ENCODE measurements around the gene FGGY.
"Not testable (repeated sequence)": the region's sequence is repeated elsewhere in the genome, so short reads cannot be mapped to it uniquely, and the experiment has no call there.

The FGGY gene

DNA sequence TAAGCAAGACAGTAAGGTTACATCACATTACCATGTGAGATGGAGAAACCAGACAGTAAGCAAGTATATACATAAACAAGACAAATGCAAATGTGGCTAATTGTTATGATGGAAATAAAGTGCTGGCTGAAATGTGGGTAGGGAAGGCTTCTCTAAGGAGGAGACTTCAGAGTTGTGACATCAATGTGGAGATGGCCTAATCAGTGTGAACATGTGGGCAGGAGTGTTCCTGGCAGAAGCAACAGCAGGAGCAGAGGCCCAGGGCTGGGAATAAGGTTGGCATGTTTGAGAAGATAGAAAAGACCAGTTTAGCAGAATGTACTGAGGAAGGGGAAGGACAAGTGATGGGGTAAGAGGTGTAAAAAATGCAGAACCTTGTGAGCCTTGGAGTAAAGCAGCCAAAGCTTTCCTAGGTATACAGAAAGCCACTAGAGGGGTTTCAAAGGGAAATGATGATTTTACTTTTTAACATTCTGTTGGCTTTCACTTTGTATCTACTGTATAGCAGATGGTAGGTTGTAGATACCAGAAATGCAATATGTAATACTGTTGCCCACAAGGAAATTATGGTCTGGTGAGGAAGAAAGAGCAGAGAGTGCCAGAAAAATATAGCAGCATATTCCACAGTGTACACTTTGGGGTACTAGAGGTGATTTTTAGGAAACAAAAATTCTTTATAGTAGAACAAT, 197.4 kb downstream of the FGGY start:
- no peak for DNase-seq

DNA sequence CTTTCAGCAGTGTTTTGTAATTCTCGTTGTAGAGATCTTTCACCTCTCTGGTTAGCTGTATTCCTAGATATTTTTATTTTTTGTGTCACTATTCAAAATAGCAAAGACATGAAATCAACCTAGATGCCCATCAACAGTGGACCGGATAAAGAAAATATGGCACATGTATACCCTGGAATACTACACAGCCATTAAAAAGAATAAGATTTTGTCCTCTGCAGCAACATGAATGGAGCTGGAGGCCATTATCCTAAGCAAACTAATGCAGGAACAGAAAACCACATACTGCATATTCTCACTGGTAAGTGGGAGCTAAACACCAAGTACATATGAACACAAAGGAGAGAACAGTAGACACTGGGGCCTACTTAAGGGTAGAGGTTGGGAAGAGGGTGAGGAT, 199.3 kb downstream of the FGGY start:
- not testable (repeated sequence) for DNase-seq

DNA sequence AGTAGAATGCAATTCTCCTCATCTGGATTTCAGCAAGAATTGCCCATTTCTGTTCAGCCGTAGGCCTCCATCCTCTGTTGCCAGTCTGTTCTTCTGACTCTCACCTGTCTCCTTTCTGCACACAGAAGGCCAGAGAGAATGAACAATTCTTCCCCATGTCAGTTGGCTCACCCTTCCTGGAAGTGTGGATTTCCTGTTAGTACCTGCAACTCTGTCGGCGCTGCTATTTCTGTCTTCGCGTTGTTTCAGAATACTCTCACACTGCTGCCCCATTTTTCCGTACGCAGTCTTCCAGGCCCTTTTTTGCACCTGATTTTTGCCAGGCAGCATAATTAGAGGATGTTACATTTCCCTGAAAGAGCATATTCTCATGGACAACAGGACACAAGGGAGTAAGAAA, 200.7 kb downstream of the FGGY start:
- DNase-seq: no peak

DNA sequence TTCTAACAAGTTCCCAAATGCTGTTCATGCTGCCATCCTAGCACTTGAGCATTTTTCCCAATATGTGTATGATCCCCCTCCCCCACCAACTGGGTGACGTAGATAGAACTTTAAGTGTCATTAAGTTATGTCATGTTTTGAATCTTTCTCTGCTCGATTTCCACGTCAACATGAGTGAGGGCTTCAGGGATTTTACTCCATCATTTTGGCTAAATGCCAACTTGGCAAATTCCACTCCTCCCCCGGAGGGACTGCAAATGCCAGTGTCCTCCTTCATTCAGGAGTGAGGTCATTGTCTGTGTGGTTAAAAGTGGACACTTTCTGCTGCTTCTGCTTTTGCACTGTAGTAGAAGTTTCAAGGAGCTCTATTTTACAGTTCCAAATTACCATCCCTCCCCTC, 201.7 kb downstream of the FGGY start:
- no peak for DNase-seq

DNA sequence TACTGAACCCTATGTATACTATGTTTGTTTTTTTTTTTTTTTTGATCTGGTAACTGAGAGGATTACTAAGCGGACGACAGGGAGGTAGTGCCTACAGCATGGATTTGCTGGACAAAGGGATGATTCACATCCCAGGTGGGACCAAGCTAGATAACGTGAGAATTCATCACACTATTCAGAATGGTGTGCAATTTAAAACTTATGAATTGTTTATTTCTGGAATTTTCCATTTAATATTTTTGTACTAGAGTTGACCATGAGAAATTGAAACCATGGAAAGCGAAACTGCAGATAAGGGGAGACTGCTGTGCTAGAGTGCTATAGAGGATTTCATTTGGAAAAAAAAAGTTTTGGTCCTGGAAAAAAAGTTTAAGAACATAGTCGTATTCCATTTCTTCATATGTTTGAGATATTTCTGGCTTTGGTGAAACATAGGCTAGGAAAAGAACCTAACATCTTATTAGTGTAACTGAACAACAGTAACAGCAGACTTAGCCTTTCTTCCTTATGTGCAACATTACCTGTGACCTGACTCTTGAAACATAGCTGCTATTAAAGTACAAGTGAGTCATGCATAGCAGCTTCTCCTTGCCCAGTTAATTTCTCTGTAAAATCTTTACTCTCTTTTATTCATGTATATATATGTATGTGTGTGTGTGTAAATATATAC, 202.5 kb downstream of the FGGY start:
- DNase-seq: no peak

DNA sequence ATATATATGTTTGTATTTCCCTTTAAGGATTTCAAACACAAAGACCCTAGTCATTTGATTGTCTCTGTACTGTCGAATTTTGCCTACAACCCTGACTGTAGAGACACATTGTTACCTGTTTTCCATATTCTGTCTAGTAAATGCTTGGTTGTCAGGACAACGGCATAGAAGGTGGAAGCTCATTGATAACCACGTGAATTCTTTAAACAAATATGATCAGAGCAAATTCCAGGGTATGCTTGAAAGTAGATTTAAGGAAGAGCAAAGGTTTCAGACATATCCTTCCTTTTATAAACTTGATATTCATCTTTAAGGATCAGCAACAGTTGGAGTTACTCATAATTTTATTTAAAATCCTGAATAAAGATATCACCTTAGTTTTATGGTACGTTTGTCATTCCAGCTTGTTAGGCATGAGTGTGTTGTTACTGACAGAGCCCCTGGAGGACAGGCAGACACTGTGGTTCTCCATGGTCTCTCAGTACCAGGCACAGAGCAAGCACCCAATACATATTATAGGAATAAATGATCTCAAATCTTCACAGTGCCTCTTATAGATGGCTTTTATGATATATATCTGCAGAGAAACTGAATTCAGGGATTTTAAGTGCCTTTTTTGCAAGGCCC, 203.2 kb downstream of the FGGY start:
- DNase-seq: no peak

DNA sequence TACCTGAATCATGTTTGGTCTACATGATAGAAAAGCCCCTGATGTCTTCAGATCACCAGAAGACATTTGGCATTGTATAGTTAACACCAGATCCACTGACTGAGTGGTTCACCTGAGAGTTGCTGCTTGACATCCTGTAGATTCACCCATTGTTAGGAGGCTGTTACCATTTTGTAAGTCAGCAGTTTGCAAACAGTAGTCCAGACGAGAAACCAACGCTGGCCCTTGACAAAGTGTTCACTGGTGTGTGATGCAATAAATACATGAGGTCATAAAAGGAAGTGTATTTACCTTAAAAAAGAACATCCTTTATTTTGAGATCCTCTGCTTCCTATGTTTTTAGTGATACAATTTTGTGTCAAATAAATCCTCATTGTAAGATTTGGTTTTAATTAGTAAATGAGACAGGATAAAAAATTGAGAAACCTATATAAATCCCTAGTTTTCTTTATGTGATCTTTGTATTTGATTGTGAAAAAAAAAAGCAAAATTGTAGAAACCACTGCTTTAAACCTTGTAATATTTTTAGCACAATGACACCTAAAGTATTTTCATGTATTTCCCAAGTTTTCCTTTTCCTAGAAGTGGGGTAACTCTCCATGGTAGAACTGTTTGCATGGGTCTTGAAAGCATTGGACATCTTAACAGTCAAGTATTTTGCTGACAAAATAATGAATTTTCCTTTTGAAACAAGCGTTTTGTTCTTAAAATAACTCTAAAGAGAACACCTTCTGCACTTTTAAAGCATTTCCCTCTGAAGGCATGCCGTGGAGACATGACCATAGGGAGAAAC, 204.3 kb downstream of the FGGY start:
- DNase-seq: no peak

DNA sequence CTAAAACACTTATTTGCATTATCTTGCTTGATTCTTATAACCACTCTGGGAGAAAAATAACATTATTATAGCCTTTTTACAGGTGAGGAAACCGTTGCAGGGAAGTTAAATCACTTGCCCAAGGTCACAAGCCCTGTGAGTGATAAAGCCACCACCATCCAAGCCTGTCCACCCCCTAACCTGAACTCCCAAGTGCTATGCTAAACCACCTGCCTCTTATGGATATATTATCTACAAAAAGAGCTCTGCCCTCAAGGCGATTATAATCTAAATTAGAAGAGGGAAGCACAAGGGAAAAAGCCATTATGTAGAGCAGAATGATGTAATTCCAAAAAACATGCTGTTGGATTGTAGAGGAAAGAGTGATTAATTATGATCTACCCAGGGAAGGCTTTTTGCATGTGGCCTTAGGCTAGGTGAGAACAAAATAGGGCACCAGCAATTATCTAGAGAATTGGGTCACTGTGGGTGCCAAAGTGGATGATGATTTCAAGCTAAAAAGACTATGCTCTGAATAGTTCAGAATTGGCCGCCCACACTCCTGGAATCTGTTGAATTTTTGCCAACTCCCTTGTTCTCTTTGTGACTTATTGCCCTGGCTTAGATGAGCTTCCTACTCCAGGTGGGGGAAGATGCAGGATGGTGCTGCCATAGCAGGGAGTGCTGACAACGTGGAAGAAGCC, 205.3 kb downstream of the FGGY start:
- DNase-seq: no peak

DNA sequence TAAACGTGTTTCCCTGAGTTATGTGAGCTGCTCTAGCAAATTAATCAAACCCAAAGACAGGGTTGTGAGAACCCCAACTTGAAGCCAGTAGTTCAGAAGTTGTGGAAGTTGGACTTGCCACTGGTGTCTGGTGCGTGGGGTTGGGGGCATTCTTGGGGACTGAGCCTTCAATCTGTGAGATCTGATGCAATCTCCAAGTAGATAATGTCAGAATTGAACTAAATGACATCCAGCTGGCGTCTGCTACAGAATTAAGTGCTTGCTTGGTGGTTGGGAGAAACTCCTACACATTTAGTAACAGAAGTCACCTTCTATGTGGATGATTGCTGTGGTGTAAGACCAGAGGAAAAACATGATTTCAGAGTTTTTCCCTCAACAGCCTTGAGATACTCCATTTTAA, 207.4 kb downstream of the FGGY start:
- DNase-seq: no peak

DNA sequence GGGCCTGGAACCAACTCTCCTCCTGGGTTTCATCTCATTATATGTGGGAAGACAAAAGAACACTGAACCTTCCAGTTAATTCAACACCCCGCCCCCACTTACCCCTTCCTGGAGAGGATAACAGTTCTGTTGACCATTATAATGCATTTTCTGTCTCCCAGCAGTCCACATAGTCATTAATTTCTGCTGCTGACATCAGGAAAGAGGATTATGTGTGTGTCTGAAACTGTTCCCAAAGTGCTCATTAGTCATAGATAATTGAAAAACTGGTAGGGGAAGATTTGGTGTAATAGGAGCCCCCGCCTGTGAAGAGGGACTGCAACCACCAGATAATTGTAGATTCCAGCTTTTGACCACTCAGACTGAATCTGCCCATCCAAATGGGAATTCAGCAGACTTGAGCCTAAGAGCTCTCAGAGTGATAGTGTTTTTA, 208.7 kb downstream of the FGGY start:
- no peak for DNase-seq

DNA sequence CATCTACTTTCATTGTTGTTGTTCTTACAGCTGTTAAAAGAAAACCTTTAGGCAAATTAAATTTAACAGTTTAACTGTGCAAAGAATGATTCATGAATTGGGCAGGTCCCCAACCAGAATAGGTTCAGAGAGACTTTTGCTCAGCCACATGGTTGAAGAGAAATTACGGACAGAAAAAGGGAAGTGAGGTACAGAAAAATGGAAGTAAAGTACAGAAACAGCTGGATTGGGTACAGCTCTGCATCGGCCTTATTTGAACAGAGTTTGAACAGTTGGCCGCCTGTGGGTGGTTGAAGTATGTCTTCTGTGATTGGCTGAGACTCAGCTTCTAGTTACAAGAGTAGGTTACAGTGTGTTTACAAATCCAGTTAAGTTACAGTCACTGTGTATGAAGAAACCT, 210.1 kb downstream of the FGGY start:
- no peak for DNase-seq

DNA sequence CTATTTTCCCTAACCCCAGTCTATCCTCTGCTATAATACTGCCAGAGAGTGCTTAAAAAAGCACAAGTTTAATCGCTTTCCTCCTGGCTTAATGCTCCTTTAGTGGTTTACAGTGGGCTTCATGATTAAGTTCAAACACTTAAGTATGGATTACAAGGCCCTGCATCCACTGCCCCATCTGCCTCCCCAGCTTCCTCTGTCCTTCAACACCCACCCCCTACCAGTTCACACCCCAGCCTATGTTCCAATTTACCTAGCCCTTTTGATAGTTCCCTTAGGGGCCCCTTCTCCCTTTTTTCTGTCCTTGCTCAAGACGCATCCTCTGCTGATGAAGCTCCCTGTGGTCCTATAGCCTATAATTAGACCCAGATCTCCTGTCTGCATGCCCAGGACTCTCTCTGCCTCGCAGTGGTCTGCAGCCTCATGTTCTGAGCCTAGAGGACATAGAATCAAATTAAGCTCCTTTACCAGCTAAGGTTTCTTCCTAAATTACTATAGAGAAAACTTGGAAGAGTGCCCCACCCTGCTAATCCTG, 212.5 kb downstream of the FGGY start:
- no peak for DNase-seq

DNA sequence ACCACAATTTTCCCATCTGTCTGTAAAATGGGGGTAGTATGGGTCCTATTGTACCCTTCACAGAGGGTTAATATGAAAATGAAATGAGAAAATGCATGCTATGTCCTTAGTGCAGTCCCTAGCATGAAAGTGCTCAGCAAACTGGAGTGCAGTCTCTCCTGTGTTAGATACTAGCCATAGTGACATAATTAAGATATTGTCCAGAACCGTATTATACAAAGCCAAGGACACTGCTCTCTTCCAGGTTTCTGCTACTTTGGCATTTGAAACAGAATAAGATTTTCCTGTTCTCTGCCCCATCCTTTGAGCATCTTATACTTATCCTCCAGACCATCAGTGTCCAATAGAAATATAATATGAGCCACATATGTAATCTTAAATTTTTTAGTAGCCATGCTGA, 213.4 kb downstream of the FGGY start:
- no peak for DNase-seq

DNA sequence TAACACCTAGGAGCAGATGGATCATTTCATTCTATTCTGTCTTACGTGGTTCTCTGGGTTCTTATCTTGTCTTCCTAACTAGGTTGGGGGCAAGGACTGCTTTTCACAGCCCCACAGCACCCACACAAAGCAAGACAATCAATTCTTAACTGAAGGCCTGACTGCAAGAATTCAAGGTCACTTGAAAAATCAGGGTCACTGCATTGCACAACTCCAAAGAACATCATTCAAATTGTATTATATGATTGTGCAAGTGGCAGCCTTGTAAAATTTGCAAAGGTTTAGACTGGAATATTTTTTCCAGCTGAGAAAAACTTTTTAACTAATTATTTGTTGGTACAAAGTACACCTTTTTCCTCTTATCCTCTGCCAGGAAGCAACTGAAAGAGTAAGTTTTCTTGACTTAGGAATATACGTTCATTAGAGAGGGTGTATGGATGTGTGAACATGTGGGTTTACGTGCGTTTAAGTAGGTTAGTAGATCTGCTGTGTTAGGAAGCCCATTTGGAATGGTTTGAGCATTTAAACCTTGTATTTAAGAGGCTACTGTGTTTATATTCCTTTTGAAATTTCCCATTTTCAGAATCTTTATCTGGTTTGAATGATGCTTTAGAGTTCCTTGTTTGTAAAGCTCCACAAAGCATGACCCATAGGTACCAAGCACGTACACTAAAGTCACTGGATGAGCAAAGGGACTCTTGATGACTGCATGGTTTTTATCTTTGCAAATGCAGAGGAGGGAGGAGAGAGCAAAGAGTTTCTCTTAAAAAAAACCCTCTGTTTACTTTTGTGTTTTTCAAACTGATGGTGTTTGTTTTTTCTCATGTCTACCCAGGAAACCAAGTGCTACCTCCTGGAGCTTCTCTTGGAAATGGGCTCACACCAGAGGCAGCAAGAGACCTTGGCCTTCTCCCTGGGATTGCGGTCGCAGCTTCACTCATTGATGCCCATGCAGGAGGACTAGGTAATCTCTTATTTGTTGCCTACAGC, 214.9 kb downstream of the FGGY start:
- DNase-seq: no peak

DNA sequence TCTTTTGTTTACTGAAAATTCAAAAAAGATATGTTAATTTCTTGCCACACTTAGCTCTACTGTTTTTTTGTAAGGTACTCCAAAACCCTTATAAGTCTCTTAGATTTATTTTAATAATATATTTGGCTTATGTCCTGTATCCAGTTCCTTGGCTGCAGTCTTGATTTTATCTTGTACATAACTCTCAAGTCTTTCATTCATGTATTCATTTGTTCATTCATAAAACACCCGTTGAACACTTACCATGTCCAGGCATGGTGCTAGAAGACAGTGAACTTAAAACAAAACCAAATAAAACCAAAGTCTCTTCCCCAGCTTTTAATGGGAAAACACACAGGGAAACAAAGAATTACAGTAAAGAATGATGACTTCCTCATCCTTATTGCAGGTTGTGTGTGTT, 215.8 kb downstream of the FGGY start:
- DNase-seq: no peak

DNA sequence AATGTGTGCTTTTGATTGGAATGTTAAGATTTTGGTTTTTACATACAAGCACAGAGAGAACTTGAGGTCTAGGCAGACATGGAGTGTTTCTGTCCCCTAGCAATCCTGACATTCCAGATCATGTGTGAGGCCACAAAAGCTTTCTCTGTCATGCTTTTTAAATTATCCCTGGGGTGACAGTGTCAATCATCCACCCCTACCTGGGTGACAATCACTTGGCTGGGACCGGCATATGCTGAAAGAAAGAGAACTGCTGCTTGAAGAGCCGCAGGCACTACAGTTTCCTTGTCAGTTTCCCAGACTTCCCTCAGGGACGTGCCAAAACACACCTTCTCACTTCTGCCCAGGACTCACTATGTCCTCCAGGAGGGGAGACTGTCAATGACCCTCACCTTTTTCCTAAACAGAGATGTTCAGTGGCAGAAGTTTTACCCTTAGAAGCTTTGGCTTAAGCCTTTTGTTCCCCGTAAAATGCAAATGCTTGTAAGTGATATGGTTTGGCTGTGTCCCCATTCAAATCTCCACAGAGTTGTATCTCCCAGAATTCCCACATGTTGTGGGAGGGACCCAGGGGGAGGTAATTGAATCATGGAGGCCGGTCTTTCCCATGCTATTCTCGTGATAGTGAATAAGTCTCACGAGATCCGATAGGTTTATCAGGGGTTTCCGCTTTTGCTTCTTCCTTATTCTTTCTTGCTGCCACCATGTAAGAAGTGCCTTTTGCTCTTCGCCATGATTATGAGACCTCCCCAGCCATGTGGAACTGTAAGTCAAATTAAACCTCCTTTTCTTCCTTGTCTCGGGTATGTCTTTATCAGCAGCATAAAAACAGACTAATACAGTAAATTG, 217.4 kb downstream of the FGGY start:
- DNase-seq: no peak

DNA sequence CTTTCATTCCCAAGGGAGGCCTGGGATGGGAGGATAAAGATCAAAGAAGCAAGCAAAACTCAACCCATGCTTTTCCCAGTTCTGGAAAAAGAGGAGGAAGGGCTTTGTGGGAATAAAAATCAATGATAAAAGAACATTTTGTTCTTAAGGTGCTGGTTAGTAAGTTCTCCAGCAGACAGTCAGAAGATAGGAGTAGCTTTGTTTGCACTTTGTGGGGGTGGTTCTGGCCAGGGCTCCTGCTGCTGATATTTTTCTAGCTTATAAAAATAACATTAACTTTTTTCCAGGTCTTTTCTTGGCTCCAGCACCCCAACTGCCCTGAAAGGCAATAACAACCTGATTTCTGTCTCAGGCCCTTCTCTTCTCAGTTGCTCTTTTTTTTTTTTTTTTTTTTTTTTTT, 220.0 kb downstream of the FGGY start:
- no peak for DNase-seq

DNA sequence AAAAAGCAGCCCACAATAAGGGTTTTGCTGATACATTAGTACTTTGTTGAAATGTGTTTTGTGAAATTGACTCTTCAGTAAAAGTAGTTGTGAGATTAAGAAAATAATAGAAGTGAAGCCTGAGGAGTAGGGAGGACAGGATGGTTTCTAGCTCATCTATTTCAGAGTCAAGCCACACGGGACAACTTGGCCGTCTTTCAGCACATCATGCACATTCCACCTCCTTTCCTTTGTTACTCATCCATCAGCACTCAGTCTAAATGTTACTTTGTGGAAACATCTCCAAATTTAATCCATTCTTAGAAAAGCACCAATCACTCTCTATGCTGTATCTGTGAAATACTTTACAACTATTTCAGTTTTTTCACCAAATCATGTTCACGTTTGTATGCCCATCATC, 223.3 kb downstream of the FGGY start:
- no peak for DNase-seq

DNA sequence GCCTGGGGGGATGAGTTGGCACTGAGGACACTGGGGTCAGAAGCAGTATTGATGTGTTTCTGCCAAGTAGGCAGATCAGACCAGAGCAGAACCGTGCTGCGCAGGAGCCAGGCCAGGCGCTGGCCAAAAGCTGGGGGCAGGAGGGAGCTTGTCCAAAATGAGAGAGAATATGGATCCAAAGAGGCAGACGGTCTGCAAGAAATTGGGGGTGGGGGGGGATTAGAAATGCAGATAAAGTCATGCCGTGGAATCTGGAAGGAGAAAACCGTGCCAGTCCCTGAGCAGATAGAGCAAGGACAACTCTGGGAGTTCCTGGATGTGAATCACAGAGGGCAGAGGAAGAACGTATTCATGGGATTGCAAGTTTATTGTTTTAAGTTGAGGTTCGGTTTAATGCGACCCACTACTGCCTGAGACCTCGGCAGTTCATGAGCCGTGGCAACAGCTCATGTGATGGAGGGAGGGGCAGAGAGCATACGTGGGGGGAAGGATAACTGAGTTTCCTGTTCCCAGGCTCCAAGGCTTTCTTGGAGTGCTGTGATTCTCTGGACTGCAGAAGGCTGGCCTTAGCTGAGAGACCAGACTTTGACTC, 224.0 kb downstream of the FGGY start:
- no peak for DNase-seq

DNA sequence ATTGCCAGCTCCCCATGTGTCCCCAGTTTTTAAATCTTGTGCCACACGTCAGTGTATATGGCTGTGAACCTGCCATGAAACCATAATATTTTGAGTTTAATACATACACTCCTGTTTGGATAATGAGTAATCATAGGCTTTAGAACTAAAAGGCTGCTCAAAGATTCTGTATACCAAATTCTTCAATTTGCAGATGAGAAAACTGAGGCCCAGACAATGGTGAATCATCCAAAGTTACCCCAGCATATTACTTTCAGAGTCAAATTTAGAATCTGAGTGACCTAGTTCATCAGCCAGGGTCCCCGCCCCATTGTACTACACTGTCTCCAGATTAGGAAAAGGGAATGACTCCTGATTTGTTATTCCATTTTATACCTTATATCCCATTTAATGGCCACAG, 224.6 kb downstream of the FGGY start:
- DNase-seq: no peak
